GM21360 (cell line): Measurements from ENCODE around the gene OSER1.
"Not testable (repeated sequence)": the region's sequence is repeated elsewhere in the genome, so short reads cannot be mapped to it uniquely, and the experiment has no call there.

ENCODE experiments used
- ATAC-seq: cut with Tn5 transposase; IDR thresholded peaks from one replicate; pipeline ENCODE4 v1.9.1; 2021; ENCODE audit warnings: mild to moderate bottlenecking, moderate library complexity; ENCODE audit not compliant: unreplicated experiment

Gene OSER1

DNA sequence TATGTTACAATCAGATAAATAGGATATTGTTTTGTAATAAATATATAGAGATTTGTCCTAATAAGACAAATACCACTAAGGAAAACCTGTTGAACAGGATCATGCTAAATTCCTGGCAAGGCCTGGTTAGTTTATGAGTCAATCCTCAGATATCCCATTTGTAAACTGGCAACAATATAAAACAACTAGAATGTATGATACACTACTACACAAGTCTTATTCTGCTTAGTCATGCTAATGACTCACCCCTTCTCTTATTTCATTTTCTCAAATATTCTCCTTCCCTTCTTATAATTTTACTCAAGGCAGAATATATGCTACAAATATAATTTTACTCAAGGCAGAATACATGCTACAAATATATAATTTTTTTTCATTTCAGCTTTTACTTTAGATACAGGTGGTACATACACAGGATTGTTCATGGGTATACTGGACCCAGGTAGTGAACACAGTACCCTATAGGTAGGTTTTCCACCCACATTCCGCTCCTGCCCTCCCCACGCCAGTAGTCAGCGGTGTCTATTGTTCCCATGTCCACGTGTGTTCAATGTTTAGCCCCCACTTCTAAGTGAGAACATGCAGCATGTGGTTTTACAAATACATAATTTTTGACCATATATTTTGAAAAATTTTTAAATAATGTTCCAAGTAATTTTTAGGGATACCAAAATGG lies 6.3 kb downstream of the OSER1 start:
- no peak for ATAC-seq

DNA sequence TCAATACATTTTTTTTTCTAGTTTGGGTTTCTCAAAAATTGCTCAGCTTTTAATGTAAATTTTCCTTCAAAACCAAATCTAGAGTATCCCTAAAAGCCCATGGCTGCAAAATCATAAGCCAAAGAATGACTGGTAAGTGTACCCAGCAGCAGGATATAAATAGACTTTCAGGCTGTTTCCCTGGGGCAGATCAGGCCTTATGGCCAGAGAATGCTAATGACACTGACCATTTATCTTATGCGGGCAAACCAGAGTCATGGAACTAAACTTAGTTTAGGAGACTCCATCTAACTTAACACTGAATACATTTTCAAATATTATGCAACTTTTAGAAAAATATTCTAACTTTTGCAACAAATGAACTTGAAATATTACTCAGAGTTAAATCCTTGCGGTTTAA lies 7.4 kb downstream of the OSER1 start:
- no peak for ATAC-seq

DNA sequence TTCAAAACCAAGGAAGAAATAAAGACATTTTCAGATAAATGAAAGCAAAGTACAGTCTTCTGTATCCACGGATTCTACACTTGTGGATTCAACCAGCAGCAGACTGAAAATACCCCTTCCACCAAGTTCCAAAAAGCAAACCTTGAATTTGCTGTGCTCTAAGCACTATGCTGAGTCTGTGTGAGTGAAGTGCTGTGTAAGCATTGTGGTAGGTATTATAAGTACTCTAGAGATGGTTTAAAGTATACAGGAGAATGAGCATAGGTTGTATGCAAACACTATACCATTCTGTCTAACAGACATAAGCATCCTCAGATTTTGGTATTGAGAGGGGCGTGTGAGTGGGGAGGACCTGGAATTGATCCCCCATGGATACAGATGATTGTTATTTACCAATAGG lies 9.6 kb downstream of the OSER1 start:
- ATAC-seq: no peak

DNA sequence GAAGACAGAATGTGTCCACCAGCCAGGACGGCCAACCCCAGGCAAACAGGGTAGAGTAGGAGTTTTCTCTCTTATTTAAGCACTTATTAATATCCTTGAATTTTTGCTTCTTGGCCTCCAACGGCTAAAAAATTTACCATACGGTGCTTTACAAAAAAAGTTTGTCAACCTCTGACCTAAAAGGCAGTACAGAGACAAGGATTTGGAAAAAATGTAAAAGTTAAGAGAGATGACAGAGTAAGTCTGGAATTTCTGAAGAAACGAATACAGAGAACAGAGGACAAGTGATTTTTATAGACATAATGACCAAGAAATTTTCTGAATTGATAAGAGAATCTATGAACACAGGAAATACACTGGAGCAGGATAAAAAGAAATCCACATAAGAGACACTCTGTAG lies 10.2 kb downstream of the OSER1 start:
- ATAC-seq: no peak

DNA sequence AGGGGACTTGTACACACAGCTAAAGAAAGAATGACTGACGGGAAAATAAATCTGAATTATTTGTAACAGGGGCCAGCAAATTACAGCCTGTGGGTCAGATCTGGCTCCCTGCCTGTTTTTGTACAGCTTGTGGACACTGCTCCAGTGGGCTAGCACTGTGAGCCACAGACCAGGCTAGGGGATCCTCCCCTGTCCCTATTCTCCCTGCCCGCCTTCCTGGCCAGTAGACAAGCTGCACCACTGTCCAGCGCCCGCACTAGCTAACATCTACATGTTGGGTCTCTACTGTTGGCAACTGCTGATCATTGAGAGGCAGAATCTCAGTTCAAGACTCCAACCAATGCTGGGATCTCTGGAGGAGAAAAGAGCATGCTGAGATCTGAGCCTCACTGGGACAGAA lies 10.7 kb downstream of the OSER1 start:
- ATAC-seq: no peak

DNA sequence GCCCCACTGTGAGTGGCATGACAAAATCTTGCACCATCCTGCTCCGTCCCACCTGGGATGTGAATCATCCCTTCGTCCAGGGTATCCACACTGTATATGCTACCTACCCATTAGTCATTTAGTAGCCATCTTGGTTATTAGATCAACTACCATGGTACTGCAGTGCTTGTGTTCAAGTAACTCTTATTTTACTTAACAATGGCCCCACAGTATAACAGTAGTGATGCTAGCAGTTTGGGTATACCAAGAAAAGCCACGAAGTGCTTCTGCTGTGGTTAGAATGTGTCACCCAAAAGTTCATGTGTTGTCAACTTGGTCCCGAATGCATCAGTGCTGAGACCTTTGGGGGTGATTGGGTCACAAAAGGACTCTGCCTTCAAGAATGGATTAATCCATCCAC lies 11.7 kb downstream of the OSER1 start:
- ATAC-seq: no peak

DNA sequence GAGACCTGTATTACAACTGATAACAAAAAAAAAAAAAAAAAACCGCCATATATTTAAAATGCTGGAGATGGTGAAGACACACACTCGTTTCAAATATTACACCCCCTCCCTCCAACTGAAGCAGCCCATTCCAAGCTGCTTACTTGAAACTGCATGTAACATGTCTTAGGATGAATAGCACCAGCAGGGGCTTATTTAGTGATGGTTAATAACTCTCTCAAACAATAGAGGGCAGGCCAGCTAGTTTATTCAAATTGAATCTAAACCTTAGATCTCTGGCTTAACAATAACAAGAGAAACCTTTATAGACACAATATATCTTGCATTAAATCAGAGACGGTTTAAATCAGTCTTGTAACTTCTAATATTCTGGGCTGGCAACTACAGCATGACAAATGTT lies 14.3 kb downstream of the OSER1 start:
- ATAC-seq: no peak

DNA sequence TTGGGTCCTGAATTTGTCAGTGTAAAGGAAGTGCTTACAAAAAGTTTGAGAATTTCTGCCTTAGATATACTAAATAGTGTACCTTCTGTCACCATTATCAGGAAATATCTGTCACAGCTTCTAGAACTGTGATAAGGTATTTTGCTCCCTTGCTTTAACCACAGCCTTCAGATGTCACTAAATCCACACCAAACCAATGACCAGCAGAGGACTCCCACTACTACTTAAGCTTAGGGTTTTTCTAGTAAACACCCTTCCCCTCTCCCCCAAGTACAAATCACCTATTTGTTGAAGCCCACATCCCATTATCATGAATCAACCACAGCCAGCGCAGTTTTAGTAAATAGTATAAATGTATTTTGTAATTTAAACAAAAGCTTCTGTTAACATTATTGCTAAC lies 15.0 kb downstream of the OSER1 start:
- no peak for ATAC-seq

DNA sequence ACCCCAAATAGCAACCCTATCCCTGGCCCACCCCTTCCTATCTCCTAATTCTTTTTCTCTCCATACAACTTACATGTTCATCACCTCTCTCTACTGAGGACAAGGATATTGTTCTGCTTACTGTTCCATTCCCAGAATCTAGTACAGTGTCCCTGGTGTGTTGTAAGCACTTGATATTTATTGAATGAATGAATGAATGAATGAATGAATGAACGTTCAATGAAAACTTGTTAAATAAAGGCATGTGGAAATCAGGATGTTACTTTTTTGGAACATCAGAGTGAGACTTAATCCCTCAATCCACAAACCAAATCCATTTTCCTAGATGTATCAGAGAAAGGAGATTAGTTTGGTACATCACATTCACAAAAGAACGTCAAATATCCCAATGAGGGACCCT lies 16.8 kb downstream of the OSER1 start:
- no peak for ATAC-seq

DNA sequence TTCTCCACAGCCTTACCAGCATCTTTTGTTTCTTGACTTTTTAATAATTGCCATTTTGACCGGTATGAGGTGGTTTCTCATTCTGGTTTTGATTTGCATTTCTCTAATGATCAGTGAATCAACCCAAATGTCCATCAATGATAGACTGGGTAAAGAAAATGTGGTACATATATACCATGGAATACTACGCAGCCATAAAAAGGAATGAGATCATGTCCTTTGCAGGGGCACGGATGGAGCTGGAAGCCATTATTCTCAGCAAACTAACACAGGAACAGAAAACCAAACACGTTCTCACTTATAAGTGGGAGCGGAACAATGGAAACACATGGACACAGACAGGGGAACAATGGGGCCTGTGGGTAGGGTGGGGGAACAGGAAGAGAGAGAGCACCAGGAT lies 18.9 kb downstream of the OSER1 start:
- ATAC-seq: not testable (repeated sequence)

DNA sequence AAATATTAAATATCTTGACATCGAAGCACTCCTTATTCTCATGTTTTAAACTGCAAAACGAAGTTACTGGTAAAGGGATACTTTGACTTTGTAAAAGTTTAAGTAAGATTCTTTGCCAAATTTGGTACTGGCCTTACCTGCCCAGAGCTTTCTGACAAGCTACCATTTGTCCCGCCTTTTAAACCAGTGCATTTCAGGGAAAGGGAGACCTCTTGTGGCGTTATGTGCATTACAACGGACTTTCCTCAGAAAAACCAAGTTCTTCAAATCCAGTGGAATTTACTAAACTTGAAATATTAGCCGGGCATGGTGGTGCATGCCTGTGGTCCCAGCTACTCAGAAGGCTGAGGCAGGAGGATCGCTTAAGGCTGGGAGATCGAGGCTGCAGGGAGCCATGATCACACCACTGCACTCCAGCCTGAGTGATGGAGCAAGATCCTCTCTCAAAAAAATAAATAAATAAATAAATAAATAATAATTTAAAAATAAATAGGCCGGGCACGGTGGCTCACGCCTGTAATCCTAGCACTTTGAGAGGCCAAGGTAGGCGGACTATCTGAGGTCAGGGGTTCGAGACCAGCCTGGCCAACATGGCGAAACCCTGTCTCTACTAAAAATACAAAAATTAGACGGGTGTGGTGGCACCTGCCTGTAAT lies 20.2 kb downstream of the OSER1 start:
- not testable (repeated sequence) for ATAC-seq

DNA sequence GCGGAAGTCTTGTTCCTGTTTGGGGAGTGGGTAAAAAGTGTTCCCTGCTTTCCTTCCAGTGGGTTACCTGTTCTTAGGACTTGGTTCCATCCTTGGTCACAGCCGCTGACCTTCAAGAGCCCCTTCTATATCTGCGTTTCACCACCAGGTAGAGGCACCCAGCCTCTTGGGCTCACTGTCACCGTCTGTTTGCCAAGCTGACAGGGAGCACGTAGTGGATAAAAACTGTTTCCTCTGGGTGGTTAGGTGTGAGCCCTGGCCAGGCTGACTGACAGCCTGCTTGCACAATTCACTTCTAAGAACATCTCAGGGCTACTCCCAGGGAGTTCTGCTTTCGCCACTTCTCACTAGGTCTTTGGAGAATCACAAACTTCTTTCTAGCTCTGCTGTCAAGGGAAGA lies 21.8 kb downstream of the OSER1 start:
- ATAC-seq: no peak

DNA sequence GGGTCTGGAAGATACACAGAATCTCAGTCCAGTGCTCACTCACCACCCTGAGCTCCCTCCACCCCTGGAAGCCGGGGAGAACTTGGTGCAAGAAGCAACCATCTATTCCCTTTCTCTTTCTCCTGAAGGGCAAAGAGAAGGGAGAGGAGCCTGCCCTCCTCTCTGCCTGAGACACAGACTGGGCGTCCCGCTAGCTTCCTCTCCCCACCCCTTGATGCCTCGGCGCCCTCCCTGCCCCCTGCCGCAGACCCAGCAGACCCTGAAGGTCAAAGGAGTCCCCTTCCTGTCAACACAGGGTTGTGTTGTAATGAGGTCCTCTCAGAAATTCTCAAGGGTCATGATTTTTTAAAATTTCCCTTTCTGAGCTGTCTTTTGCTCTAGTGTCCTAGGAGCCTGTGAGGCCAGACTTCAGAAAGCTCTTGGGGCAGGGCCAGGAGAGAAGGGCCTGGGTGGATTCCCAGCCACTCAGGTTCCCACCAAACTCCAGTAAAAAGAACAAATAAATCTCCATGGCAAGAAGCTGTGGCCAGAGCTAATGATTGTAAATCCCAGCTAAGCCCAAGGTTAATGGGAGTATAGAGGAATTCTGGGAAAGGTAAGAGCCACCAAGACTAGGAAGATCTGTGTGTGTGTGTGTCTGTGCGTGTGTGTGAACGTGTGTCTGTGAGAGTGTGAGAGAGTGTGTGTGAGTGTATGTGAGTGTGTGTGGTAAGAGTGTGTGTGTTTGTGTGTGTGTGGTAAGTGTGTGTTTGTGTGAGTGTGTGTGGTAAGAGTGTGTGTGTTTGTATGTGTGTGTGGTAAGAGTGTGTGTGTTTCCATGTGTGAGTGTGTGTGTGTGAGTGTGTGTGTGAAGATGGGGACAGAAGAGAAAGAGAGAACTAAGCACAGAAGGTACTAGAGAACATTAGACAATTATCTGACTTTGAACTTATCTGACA lies 22.5 kb downstream of the OSER1 start:
- ATAC-seq: no peak

DNA sequence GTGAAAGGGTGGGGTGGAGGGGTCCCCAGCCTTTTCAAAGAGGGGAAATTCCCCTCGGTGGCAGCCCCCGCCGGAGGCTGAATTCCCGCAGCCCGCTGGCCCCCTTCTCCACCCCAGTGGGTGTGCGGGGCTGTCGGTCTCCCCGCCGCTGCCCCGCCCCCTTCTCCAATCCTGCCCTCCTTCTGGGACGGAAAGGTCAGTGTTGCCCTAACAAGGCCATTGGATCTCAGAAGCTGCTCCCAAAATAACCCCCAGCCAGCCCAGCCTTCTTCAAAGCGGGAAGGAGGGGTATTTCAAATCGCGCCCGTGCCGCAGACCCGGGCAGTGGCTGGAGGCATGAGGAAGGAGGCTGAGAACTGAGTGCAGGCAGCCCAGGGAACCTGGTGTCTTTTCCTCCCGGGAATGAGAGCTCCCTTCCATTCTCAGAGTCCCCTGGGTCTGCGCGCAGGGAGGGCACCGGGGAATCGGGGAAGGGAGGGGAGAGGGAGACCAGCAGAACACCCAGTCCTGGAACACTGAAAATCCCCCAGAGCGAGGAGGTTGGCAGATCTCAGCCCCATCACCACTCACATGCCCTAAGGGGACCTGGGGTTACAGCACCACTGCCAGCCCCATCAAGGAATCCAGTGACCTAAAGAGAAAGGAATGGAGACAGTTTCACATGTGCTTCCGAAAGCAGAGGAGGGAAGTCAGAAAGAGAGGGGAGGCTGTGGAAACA lies 23.4 kb downstream of the OSER1 start, which contains the start of gene JPH2:
Gene JPH2, minus strand, starts transcription at position 135 of the 718 bp plus-strand sequence. CDS start 483 bp downstream, outside the sequence.
- no peak for ATAC-seq

DNA sequence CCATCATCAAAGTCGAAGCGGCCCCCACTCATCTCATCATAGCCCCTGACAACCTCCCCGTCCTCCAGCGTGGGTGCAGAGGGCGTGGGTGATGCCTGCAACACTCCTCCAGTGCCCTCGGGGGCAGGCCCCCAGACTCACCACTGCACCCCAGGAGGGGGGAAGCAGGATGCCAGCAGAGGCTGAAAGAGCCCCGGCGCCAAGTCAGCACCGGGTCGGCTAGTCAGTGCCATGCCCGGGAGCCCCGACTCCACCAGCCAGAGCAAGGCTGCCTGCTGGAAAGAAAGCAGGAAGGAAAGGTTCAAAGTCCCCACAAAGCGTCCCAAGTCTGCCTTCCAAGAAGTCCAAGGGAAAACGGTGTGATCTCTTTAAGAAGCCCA lies 23.9 kb downstream of the OSER1 start:
- ATAC-seq: no peak

DNA sequence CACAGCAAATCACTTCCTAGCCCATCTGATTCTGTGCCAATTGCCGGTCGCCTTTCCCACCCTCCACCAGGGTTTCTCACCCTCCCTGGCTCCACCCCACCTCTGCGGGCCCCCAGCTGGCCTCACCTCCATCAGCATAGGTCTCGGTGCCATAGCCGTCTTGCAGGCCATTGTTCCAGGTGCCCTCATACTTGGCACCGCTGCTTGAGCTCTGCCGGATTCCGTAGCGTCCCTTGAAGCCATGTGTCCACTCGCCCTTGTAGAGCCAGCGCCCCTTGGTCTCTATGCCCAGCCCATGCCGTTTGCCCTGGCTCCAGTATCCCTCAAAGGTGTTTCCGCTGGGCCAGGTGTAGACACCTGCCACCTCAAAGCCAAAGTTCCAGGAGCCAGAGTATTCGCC lies 24.4 kb downstream of the OSER1 start:
- no peak for ATAC-seq

DNA sequence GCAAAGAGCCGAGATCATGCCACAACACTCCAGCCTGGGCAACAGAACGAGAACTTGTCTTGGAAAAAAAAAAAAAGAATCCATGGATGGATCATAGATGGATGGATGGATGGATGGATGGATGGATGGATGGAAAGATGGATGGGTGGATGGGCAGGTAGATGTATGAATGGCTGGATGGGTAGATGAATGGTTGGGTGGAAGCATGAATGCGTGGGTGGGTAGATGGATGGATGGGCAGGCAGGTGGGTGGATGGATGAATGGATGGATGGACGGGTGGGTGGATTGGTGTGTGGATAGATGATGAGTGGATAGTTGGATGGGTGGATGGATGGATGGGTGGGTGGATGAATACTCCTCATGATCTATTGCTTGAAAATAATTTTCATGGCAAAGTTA lies 25.0 kb downstream of the OSER1 start:
- no peak for ATAC-seq

DNA sequence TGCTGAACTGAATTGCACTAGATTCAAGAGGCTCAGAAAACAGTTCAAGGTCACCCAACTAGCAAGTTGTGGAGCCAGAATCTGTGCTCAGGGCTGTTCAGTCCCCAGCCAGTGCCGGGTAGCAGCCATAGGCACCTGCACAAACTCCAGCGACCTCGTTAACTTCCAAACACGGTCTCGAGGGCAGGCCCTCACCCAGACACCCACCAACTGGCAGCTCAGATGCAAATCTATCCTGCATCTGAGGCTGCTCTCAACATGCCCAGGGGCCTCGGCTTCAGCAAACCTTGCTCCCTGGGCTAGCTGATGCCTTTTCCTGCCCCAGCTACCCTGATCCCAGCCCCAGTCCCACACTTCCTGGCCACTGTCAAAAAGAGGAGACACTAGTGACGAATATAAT lies 27.3 kb downstream of the OSER1 start:
- ATAC-seq: no peak

DNA sequence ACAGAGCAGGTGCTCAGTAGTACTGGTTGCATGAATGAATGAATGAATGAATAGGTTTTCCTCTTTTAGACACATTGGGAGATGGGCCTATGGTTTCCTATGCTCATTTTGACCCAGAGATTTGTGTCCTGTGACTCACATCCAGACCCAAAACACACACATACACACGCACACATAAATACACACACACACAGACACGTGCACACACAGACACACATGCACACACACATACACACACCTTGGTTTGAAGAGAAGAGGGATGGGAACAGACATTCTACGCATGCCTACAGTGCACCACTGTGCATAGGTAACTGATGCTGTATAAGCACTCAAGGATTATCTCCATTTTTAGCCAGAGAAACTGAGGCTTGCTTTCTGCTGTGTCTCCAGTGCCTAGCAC lies 27.7 kb downstream of the OSER1 start:
- no peak for ATAC-seq

DNA sequence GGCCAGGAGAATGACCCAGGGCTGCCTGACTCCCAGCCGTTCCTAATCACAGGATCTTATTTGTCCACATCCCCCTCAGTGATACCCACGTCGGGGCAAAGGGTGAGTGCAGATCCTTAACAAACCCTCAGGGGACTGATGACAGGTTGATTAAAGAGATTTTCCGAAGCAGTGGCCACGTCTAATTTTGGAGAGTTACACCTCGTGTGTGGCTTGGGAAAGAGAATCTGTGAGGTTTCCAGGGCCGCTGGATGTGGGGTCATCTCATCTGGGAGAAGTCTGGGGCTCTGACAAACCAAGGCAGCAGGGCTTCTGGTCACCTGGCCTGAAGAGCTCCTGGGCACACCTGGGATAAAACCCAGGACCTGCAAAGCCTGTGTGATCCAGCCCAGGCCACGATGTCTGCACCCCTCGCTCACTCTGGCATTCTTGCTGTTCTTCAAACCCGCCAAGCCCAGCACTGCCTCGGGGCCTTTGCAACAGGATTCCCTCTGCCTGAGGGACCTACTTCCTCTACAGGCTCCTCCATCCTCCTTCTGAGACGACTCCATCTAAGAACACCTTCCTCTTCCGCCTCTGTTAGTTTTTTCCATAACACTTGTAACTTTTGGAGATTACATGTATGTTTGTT lies 28.3 kb downstream of the OSER1 start:
- ATAC-seq: no peak

DNA sequence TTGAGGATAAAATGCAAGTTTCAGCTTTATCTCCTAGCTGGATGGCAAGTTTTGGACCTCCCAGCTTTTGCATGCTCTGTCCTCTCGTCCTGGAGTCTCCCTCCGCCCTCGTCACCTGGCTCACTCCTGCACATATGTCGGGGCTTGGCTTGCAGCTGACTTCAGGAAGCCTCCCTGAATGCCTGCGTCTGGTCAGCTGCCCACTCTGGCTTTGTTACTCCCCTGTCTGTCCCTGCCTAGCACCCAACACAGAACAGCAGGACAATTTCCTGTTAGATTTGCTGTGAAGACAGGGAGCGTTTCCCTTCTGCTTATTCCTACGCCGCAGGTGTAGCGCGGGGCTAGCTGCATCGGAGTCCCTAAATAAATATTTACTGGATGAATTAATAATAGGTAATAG lies 29.0 kb downstream of the OSER1 start:
- no peak for ATAC-seq
